ENCODE data around the gene NPIPA1.
"Not testable (repeated sequence)": the region's sequence is repeated elsewhere in the genome, so short reads cannot be mapped to it uniquely, and the experiment has no call there.

Gene NPIPA1

DNA sequence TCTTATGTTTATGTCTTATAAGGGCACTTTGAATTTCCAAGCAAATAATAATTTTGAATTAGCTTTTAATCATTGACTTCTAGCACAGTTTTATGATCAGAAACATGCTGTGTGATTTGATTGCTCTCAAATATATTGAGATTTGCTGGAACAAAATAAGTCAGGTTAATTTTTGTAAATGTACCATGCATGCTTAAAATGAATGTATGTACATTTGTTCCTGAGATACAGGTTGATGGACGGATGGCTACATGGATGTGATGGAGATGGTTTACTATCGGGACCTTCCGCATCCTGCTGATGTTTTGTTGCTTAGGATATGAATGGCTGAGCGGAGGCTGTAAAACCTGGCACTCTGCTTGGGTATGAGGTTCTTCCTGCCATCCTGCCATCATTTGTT, at the start of gene NPIPA1:
Gene NPIPA1 (plus strand): TSS at position 301 of the 400 bp plus-strand sequence. CDS start 0 bp downstream, at position 301.
- DNase-seq (ENCODE audit: low read depth): not testable (repeated sequence)

DNA sequence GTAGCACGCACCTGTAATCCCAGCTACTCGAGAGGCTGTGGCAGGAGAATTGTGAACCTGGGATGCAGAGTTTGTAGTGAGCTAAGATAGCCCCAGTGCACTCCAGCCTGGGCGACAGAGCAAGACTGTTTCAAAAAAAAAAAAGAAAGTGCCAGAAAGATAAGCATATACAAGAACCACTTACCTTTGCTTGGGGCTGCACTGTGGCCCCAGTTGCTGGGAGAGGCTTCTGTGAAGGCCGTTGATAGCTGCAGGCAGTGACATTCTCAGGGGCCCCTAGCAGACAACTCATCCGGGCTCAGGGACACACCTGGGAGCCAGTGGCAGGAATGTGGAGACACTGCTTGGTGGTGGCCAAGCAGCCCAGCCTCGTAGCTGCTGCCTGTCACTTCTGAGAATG, 45.1 kb upstream of the NPIPA1 start:
- not testable (repeated sequence) for DNase-seq (ENCODE audit: low read depth)

DNA sequence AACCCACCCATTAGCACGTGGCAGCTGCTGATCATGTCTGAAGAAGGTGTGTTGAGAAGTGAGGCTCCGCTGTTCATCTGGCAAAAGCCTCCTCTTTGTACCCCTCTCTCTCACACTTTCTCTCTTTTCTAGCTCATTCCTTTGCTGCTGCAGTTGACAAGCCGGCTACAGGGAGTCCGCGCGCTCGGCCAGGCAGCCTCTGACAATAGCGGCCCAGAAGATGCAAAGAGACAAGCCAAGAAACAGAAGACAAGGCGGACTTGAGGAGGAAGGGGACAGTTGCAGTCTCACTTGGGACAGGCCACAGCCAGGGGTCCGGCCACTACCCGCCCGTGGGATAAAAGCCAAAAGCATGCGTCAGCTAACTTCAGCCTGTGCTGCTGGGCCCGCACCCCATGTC, 41.9 kb upstream of the NPIPA1 start:
- not testable (repeated sequence) for DNase-seq (ENCODE audit: low read depth)

DNA sequence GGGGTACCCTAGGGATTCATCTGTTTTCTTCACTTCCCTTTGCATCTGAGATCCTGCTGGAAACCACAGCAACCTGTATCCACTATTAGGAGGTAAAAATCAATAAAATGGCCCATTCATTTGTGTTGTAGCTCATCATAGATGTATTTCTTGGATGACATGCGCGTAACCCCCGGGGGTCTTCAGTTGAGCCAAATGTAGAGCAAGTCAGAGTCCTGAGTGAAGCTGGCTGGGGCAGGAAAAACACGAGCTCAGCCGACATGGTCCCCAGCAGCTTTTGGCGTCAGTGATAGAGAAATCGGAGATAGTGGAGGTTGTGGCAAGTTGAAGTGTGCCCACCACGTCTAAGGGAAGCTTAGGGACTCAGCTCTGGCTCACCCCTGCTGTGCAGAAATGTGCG, 41.2 kb upstream of the NPIPA1 start:
- DNase-seq (ENCODE audit: low read depth): not testable (repeated sequence)

DNA sequence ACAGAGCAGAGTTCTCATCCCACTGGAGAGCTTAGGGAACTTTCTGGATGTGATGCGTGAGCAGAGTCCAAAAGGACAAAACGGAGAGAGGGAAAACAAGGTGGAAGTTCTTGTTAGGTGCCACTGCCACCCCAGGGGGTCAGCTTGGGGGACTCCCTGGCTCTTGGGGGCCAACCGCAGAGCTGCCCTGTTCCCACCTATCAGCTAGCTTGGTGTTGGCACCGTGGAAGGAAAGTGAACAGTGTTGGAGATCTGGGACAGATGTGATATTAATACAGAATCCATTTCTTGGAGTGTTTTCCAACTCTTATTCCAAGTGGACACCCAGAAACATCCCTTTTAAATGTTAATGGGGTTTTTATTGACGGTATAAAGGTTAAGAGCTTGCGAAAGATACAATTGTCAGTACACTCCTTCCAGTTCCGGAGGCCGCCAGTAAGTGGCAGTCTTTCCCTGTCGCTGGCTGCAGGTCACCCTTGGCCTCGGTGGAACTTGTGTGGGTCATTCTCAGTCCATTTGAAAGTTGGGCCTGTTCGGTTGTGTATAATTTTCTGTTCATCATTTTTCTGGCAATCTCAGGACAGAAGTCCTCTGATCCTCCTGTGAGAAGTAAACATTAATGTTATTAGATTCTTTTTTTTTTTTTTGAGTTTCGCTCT, 40.1 kb upstream of the NPIPA1 start:
- not testable (repeated sequence) for DNase-seq (ENCODE audit: low read depth)

DNA sequence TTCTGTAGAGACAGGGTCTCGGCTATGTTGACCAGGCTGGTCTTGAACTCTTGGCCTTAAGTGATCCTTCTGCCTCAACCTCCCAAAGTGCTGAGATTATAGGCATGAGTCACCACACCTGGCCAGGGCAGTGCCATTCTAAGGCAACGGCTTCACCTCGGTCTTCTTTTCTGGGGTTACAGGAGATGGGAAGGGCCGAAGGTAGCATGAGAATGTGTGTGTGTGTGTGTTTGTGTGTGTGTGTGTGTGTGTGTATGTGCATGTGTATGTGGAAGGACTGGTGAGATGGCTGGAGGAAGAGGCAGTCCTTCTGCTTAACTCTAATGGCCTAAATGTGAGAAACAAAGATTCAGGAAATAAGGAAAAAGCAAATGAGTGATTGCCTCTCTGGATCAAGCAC, 39.1 kb upstream of the NPIPA1 start:
- DNase-seq (ENCODE audit: low read depth): not testable (repeated sequence)

DNA sequence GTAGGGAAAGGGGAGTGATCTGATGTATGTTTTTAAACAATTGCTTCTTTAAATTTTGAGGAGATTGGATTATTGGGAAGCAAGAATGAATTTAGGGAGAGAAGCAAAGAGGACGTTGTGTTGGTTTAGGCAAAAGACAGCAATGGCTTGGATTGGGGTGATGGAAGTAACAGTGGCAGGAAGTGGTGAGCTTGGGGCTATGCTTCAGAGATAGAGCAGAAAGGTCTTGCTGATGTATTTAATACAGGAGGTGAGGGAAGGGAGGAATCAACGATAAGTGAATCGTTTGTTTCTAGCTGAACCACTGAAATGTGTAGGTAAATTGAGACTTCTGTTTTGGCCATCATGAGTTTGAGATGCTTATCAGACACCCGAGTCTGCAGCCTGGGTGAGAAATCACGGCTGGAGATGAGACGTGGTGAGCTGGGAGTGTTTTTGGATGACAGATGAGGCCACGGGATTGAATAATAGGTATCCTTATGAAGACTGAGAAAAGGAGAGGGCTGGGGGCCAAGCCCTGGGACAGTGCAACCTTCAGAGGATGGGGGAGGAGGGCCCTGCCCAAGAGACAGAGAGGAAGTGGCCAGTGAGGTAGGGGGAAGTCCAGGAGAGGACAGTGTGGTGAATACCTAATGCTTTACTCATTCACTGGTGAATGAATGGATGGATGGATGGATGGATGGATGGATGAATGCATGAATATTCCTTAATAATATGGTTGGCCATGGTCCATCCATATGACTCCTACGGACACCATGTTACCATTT, 33.9 kb upstream of the NPIPA1 start:
- DNase-seq (ENCODE audit: low read depth): not testable (repeated sequence)

DNA sequence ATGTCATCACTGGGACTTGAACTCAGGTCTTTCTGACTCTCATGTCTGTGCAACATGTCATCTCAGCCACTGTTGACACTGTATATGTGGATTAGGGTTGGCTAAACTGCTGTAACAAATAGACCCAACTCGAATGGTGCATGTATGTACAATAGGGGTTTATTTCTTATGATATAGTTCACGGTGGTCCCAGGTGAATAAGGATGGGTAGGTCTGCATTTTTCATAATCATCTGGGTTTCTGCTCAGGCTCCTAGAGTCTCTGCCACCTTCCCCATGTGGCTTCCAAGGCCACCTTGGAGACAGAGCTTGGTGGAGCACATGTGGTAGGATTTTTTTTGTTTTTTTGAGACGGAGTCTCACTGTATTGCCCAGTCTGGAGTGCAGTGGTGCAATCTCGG, 27.5 kb upstream of the NPIPA1 start:
- DNase-seq (ENCODE audit: low read depth): not testable (repeated sequence)

DNA sequence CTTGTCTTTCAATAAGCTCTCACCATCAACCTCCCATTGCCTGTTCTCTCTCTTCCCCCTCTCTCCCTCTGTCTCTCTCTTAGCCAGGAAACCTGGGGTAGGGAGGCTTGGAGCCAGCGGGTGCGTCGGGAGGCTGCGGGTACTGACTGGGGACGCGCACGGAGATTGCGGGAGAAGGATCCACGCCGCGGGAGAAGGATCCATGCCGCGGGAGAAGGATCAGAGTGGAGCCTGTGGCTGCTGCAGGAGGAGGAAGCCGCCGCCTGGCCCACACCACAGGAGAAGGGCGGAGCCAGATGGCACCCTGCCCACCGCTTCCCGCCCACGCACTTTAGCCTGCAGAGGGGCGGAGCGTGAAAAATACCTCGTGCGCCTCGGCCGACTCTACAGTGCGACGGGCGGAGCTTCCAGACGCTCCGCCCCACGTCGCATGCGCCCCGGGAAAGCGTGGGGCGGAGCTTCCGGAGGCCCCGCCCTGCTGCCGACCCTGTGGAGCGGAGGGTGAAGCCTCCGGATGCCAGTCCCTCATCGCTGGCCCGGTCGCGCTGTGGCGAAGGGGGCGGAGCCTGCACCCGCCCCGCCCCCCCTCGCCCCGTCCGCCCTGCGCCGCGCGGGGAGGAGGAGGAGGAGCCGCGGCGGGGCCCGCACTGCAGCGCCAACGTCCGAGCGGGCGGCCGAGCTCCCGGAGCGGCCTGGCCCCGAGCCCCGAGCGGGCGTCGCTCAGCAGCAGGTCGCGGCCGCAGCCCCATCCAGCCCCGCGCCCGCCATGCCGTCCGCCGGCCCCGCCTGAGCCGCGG, 26.2 kb upstream of the NPIPA1 start:
- DNase-seq (ENCODE audit: low read depth): not testable (repeated sequence)

DNA sequence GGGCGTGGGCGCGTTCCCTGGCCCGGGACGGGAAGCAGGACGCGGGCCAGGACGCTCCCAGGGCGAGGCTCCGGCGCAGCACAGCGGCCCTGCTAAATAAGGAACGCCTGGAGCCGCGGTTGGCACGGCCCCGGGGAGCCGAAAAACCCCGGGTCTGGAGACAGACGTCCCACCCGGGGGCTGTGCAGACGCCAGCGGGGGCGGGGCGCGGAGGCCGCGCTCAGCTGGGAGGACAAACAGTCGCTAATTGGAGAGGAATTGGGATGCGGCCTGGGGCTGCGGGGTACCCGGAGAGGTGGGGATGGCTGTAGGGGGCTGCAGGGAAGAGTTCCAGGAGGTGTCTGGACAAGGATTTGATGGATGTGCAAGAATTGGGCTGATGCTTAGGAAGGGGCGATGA, 25.3 kb upstream of the NPIPA1 start:
- peak; percentile 33 for DNase-seq (ENCODE audit: low read depth)

DNA sequence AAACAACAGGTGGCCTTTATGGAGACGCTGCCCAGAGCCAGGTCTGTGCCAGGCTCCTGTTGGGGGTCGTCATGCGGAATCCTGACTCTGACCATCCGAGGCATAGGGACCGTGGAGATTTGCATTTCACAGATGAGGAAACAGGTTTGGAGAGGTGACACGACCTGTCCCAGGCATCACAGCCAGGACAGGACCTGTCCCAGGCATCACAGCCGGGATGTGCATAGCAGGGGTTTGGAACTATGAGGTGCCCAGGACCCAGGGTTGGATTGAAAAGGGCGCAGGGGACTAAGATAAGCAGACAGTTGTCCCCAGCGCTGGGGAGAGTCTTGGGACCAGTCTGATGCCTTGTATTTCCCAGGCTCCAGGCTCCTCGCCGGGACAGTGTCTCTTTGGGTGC, 24.7 kb upstream of the NPIPA1 start:
- DNase-seq (ENCODE audit: low read depth): not testable (repeated sequence)

DNA sequence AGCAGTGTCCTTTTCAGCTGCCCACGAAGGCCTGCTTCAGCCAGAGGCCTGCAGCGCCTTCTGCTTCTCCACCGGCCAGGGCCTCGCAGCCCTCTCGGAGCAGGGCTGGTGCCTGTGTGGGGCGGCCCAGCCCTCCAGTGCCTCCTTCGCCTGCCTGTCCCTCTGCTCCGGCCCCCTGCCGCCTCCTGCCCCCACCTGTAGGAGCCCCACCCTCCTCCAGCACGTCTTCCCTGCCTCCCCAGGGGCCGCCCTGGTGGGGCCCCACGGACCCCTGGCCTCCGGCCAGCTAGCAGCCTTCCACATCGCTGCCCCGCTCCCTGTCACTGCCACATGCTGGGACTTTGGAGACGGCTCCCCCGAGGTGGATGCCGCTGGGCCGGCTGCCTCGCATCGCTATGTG, 18.7 kb upstream of the NPIPA1 start:
- not testable (repeated sequence) for DNase-seq (ENCODE audit: low read depth)

DNA sequence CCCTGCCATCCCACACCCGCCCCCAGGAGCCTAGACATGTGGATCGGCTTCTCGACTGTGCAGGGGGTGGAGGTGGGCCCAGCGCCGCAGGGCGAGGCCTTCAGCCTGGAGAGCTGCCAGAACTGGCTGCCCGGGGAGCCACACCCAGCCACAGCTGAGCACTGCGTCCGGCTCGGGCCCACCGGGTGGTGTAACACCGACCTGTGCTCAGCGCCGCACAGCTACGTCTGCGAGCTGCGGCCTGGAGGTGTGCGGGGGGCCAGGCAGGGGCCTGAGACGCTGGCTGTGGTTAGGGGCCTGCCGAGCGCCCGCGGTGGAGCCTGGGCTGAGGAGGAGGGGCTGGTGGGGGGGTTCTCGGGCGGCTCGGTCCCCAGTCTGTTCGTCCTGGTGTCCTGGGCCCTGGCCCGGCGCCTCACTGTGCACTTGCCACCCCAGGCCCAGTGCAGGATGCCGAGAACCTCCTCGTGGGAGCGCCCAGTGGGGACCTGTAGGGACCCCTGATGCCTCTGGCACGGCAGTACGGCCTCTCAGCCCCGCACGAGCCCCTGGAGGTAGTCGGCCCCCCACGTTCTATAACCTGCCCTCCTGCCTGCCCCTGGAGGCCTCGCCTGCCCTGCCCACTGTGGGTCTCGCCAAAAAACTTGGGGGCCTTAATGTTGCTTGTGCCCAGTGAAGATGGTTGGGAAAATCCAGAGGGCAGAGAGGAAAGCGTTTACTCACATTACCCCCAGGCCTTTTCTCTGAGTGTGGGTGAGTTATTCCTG, 17.2 kb upstream of the NPIPA1 start:
- DNase-seq (ENCODE audit: low read depth): not testable (repeated sequence)

DNA sequence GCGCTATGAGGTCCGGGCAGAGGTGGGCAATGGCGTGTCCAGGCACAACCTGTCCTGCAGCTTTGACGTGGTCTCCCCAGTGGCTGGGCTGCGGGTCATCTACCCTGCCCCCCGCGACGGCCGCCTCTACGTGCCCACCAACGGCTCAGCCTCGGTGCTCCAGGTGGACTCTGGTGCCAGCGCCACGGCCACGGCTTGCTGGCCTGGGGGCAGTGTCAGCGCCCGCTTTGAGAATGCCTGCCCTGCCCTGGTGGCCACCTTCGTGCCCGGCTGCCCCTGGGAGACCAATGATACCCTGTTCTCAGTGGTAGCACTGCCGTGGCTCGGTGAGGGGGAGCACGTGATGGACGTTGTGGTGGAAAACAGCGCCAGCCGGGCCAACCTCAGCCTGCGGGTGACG, 15.0 kb upstream of the NPIPA1 start:
- DNase-seq (ENCODE audit: low read depth): not testable (repeated sequence)

DNA sequence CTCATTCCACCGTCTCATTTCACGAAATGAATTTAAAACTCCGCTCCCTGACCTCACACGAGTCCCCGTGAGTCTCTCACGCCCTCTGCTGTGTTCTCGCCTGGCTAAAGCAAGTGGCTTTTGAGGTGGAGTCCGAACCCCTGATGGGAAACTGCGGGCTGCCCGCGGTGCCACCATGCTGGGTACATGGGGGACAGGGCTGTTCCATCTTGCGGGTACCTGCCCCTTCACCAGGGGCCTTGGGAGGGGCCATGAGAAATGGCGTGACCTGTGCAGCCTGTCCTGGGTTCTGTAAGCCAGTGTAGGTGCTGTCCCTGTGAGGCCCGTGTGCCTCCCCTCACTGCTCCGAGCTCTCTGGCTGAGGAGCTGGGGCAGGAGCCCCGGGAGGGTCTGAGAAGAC, 14.3 kb upstream of the NPIPA1 start:
- not testable (repeated sequence) for DNase-seq (ENCODE audit: low read depth)

DNA sequence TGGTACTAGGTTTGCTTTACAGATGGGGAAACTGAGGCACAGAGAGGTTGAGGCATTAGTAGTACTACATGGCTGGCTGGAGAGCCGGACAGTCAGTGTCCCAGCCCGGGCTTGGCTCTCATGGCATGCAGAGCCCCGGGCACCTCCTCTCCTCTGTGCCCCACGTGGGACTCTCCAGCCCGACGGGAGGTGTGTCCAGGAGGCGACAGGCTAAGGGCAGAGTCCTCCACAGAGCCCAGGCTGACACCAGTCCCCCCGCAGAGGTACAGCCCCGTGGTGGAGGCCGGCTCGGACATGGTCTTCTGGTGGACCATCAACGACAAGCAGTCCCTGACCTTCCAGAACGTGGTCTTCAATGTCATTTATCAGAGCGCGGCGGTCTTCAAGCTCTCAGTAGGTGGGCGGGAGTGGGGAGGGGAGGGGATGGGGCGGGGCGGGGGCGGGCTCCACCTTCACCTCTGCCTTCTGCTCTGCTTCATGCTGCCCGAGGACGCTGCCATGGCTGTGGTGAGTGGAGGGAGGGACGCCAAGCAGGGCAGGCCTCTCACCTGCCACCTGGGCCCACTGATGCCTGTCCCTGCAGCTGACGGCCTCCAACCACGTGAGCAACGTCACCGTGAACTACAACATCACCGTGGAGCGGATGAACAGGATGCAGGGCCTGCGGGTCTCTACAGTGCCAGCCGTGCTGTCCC, 13.7 kb upstream of the NPIPA1 start:
- not testable (repeated sequence) for DNase-seq (ENCODE audit: low read depth)

DNA sequence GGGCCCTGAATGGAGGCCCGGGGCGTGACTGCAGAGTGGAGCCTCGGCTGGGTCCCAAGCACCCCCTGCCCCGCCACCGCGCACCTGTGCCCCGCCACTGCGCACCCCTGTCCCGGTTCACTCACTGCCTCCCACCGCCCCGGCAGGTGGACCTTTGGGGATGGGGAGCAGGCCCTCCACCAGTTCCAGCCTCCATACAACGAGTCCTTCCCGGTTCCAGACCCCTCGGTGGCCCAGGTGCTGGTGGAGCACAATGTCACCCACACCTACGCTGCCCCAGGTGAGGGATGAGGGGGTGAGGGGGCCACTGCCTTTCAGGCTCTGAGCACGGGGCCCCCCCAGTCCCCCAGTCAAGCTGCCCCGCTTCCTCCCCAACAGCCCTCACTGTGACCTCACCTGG, 12.9 kb upstream of the NPIPA1 start:
- not testable (repeated sequence) for DNase-seq (ENCODE audit: low read depth)

DNA sequence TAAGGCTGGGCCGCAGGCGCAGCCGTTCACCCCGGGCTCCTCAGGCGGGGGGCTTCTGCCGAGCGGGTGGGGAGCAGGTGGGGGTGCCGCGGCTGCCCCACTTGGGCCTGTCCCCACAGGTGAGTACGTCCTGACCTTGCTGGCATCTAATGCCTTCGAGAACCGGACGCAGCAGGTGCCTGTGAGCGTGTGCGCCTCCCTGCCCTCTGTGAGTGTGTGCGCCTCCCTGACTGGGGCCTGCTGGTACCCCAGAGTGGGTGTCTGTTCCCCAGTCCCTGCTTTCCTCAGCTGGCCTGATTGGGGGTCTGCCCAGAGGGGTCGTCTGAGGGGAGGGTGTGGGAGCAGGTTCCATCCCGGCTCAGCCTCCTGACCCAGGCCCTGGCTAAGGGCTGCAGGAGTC, 12.3 kb upstream of the NPIPA1 start:
- DNase-seq (ENCODE audit: low read depth): not testable (repeated sequence)

DNA sequence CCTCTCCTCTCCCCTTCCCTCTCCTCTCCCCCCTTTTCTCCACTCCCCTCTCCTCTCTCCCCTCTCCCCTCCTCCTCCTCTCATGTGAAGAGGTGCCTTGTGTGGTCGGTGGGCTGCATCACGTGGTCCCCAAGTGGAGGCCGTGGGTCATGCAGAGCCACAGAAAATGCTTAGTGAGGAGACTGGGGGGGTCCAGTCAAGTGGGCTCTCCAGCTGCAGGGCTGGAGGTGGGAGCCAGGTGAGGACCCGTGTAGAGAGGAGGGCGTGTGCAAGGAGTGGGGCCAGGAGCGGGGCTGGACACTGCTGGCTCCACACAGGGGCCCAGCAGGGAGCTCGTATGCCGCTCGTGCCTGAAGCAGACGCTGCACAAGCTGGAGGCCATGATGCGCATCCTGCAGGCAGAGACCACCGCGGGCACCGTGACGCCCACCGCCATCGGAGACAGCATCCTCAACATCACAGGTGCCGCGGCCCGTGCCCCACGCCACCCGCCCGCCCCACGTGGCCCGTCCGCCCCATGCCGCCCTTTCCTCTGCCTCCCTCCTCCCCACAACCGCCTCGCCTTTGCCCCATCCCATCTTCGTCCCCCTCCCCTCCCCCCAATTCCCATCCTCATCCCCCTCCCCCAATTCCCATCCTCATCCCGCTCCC, 9.1 kb upstream of the NPIPA1 start:
- DNase-seq (ENCODE audit: low read depth): not testable (repeated sequence)

DNA sequence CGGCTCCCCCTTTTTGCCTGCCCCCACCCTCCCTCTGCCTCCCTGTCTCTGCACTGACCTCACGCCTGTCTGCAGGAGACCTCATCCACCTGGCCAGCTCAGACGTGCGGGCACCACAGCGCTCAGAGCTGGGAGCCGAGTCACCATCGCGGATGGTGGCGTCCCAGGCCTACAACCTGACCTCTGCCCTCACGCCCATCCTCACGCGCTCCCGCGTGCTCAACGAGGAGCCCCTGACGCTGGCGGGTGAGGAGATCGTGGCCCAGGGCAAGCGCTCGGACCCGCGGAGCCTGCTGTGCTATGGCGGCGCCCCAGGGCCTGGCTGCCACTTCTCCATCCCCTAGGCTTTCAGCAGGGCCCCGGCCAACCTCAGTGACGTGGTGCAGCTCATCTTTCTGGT, 8.1 kb upstream of the NPIPA1 start:
- not testable (repeated sequence) for DNase-seq (ENCODE audit: low read depth)

DNA sequence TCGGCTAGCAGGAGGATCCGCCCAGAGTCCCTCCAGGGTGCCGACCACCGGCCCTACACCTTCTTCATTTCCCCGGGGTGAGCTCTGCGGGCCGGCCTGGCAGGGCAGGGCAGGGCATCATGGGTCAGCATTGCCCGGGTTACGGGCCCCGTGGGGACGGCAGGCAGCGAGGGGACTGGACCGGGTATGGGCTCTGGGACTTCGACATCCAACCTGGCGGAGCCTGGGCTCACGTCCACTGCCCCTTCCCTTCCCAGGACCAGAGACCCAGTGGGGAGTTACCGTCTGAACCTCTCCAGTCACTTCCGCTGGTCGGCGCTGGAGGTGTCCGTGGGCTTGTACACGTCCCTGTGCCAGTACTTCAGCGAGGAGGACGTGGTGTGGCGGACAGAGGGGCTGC, 7.0 kb upstream of the NPIPA1 start:
- DNase-seq (ENCODE audit: low read depth): not testable (repeated sequence)
